LHCN-M2 (cell line): ENCODE data around the gene INTS2. TPM values are rescaled to one million over a fixed set of nuclear protein-coding genes. Genes with fewer than 3 reads are reported as not detected.
"Not testable (repeated sequence)": the region's sequence is repeated elsewhere in the genome, so short reads cannot be mapped to it uniquely, and the experiment has no call there.

Source experiments
- DNase-seq: peaks from one replicate; pipeline ENCODE4 v3.0.0-alpha.2; 2012; ENCODE audit warnings: low read depth
- total RNA-seq: library from RNA; depleted of rRNA; stranded (reverse); fragments of >200 nt; gene quantifications from 2 replicates; pipeline ENCODE4 v1.2.3, GENCODE V29; 2014

The INTS2 gene
- total RNA-seq, 1 experiment from 2014 or later = 15.8 TPM

DNA sequence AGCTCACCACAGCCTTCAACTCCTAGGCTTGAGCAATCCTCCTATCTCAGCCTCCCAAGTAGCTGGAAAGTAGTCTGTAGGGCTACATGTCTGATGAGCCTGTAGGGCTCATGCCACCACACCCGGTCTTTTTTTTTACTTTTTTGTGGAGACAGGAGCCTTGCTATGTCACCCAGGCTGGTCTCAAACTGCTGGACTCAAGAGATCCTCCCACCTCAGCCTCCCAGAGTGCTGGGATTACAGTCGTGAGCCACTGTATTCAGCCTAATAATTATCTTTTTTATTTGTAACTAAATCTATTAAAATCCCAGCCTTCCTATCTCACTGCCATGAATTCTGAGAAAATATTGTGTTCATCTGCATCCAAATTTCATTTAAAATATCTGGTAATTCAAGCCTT is 79.5 kb downstream of the INTS2 start:
- no peak for DNase-seq

DNA sequence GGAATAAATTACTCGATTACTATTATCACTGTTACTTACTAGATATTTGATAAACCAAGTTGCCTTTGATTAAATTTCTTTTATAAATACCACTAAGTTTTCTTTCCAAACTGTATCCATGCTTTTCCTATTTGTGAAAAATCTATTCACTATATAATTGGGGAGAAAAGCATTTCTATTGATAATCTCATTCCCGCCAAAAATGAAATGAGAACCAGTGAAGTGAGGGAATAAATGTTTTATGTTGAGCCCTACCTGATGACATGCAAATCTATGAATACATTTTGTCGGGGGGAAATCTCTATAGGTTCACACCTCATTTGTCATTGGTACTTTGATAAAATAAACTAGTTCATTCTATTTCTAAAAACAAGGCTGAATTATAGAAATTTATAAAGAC is 80.1 kb downstream of the INTS2 start:
- DNase-seq = no peak

DNA sequence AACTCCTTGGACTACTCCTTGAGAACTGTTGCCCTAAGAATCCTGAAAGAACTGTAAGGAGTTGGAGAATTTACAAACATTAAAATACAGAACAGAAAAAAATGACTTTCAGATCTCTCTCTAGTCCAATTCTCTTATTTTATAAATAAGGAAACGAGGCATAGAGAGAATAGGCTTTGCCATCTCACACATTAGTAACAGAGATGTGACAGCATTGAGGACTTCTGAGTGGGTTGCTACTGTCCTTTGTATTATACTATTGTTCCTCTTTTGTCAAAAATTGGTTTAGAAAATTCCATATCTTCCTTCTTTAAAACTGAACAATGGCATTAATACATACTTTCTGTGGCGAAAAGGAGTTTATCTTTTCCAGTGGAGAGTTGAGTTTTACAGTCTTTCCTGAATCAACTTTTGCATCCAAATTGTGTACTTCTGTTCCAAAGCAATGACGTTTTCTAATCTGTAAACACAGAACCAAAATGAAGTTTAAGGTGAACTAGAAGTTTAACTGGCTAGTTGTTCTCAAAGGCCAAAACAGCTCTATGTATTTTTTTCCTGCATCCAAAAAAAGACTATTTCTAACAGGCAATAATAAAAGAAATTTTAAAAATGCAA is 80.9 kb downstream of the INTS2 start:
- no peak for DNase-seq

DNA sequence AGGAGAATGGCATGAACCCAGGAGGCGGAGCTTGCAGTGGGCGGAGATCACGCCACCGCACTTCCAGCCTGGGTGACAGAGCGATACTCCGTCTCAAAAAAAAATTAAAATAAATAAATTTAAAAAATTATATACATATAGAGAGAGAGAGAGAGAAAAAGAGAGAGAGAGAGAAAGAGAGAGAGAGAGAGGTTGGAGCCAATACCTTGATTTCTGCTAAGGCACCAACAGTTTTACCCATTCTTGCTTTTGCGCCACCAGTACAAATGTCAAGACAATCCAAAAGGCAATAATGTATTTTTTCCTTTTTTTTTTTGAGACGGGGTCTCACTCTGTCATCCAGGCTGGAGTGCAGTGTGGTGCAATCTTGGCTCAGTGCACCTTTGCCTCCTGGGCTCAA is 81.7 kb downstream of the INTS2 start:
- no peak for DNase-seq

DNA sequence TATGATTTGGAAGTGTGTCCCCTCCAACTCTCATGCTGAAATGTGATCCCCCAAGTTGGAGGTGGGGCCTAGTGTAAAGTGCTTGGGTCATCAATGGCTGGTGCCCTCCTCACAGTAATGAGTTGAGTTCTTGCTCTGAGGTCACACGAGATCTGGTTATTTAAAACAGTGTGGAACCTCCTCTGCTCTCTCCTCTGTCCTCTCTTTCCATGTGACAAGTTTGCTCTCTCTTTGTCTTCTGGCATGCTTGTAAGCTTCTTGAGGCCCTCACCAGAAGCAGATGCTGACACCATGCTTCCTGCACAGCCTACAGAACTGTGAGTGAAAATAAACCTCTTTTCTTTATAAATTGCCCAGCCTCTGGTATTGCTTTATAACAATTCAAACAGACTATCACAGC is 84.3 kb downstream of the INTS2 start:
- no peak for DNase-seq

DNA sequence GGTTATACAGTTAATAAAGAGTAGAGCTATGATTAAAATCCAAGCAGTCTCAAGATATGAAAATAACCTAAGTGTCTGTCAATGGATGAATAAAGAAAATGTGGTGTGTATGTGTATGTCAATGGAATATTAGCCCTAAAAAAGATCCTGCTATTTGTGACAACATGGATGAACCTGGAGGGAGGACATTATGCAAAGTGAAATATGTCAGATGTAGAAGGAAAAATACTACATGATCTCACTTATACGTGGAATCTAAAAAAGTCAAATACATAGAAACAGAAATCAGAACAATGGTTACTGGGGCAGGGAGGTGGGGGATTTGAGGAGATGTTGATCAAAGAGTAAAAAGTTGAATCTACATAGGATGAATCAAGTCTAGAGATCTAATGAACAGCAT is 84.9 kb downstream of the INTS2 start:
- no peak for DNase-seq

DNA sequence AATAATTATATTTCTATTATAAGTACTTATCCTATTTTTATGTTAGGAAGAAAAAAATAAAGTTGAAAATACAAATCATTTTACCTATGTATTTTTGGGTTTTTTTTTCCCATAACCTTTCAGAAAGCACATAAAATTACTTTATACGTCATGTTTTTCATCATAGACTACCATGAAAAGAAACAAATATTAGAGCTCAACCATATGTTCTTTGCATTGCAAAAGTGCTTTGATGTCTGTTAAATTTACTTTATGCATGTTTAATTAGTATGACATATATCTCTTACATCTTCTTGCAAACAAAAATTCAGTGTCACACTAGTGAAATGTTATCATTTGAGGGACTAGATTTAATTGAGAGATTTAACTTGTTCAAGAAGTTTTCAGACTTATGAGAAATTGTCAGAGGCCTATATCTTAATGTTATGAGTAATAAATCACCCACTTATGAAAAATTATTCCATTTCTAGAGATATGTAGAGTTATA is 88.4 kb downstream of the INTS2 start:
- no peak for DNase-seq

DNA sequence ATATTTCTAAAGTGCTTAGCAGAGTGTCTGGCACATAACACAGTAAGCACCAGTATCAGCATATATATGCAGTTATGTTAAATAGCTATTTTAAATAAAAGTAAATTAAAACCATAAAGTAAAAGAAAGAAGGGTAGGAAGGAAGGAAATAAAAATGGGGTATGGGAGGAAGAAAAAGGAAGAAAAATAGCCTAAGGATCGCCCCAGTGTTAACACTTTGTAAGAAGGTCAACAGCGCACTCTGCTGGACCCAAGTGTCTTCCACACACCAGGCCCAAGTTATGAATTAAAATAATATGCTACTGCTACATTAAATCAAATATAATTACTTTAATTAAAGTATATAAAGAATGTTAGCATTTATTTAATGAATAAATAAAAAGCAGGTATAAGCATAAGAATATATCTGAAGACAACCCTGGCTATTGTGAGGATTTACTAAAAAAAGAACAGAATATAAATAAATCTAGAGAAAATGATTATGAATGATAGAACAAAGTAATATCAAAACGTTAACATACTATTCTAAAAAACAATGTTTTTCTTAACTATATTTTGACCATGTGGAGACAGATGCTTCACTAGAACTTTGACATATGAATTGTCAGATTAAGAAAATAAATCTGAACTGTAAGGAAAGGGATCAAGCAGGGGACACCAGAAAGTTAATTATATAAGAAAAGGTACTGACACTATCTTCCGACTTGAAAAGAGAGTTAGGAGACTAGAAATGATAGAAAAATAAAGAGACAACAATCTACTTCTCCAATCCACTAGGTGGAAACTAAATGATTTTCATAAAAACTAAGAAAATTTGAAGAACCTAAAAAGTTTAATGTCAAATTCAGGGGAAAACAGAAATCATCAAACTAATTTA is 90.4 kb downstream of the INTS2 start:
- peak; percentile 63 for DNase-seq

DNA sequence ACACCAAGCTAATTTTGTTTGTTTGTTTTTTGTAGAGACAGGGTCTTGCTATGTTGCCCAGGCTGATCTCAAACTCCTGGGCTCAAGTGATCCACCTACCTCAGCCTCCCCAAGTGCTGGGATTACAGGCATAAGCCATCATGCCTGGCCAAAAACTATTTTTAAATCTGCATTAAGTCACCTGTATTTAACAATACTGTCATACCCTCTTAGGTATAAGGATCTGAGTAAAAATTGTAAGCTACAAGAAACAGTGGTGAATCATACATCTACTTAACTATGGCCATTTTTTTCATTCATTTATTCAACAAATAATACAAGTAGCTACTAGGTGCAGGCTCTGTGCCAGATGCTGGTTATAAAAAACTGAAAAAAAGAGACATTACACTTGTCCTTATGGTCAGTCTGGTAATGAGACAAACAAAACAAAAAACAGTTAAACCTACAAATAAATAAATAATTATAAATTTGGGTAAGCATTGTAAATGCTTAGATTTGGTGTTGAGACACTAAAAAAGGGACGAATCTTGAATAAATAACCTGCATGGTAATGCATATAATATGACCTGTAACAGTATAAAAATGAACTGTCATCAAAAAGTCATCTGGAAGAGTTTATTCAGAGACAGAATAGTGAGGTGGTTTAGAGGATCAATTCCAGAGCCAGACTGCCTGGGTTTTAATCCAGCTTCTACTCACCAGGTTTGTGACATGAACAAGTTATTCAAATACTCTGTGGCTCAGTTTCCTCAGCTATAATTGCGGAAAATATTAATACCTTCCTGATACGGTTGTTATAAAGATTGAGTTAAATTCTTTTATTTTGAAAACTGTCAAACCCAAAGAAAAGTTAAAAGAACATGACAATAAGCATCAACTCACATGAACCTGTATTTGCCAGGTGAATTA is 91.3 kb downstream of the INTS2 start:
- no peak for DNase-seq

DNA sequence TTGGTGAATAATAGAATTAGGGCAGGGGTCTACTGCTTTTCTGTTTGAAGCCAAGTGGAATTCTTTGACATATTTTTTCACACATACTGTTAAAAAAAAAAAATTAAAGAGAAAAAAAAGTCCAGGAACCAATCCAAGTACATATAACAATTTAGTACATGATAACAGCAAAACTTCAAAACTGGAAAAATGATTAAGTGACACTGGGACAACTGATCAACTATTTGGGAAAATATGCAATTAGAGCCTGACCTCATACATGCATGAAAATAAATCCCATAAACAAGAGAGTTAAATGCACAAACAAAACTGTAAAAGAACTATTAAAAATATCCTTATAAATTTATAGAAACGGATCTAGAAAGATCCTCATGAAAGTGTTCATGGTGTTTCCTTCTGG is 92.2 kb downstream of the INTS2 start:
- no peak for DNase-seq

DNA sequence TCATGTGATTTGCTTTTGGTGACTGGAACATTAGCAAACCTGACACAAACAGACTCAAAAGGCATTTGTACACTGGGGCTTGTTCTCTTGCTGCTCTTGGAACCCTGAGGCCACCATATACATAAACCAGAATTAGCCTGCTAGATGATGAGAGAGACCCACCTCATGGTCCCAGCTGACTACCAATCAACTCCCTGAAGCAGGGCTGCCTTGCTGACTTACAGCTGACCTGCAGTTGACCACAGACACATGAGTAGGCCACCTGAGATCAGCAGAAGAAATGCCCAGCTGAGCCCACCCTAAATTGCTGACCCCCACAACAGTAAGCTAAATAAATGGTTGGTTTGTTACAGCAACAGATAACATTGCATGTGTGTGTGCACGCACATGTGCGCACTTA is 93.2 kb downstream of the INTS2 start:
- no peak for DNase-seq

DNA sequence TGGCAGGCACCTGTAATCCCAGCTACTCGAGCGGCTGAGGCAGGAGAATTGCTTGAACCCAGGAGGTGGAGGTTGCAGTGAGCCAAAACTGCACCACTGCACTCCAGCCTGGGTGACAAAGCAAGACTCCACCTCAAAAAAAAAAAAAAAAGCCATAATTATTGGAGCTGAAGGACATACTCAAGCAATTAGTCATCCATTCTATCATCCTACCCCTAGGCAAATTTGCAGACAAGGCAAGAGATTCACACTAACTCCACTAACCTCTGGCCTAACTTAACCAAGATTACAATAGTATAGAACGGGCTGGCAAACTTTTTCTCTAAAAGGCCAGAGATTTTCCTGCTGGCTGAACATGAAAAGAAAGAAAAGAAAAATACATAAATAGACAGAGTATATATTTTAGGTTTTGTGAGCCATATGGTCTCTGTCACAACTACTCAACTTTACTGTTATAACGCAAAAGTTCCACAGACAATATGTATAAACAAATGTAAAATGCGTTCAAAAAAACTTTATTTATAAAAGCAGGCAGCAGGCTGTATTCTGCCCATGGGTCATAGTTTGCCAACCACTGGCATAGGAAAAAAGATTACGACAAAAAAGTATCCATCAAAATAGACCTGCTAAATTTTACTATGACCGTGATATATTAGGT is 94.1 kb downstream of the INTS2 start:
- peak; percentile 73 for DNase-seq

DNA sequence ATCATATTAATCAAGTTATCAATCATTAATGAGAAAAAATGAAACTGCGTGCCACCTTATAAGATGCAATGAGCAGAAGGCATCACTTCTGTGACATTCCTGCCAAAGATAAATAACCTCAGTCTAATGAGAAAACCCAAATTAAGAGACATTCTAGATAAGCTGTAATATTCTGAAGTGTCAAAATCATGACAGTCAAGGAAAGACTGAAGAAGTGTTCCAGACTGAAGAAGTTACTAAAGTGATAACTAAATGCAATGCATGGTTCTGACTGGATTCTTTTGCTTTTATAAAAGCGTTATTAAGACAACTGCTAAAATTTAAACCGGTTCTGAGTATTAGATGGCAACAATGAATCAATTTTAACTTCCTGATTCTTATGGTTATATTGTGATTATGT is 95.3 kb downstream of the INTS2 start:
- no peak for DNase-seq

DNA sequence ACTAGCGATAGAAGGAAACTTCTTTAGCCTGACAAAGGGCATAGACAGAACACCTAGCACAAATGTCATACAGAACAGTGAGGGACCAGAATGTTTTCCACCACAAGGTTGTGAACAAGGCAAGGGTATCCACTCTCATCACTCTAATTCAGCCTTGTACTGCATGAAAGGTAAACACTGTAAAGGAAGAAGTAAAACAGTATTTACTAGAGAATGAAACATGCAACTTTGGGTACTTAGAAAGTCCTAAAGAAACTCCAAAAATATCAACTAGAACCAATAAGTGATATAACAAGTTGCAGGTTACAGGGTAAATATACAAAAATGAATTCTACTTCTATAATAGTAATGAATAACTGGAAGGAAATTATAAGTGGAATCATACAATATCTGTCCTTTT is 96.7 kb downstream of the INTS2 start:
- no peak for DNase-seq

DNA sequence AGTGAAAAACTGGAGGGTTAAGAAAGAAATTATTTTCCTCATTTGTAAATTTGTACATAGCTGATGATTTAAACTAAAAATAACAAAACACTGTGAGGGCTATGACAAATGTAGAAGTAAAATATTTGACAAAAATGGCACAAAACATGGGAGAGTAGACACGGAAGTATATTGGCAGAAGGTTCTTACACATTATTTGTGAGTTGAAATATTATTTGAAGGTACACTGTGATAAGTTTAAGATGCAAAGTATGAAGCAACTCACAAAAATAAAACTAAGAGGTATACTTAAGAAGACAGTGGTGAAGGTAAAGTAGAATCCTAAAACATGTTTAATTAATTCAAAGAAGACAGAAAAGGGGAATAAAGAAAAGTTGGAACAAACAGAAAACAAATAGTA is 99.1 kb downstream of the INTS2 start:
- DNase-seq = no peak

DNA sequence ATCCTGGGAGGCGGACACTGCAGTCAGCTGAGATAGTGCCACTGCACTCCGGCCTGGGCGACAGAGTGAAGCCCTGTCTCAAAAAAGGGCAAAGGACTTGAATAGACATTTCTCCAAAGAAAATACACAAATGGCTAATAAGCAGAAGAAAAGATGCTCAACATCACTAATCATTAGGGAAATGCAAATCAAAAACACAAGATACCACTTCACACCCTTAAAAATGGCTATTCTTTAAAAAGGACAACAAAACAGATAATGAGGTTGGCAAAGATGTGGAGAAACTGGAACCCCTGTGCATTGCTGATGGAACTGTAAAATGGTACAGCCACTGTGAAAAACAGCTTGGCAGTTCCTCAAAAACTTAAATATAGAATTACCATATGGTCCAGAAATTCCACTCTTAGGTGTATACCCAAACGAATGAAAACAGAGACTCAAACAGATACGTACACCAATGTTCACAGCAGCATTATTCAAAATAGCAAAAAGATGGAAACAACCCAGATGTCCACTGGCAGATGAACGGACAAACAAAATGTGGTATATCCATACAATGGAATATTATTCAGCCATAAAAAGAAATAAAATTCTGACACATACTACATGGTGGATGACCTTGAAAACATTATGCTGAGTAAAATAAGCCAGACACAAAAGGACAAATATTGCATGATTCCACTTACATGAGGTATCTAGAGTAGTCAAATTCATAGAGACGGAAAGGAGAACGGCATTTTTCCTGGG is 100.0 kb downstream of the INTS2 start:
- DNase-seq = no peak

DNA sequence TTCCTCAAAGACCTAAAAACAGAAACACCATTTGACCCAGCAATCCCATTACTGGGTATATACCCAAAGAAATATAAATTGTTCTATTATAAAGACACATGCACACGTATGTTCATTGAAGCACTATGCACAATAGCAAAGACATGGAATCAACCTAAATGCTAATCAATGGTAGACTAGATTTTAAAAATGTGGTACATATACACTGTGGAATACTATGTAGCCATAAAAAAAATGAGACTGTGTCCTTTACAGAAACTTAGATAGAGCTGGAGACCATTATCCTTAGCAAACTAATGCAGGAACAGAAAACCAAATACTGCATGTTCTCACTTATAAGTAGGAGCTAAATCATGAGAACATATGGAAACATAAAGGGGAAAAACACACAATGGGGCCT is 100.9 kb downstream of the INTS2 start:
- DNase-seq = not testable (repeated sequence)

DNA sequence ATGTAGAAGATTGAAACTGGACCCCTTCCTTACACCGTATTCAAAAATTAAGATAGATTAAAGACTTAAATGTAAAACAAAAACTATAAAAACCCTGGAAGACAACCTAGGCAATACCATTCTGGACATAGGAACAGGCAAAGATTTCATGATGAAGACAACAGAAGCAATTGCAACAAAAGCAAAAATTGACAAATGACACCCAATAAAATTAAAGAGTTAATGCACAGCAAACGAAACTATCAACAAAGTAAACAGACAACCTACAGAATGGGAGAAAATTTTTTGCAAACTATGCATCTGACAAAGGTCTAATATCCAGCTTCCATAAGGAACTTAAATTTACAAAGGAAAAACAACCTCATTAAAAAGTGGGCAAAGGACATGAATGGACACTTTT is 101.6 kb downstream of the INTS2 start:
- DNase-seq = not testable (repeated sequence)

DNA sequence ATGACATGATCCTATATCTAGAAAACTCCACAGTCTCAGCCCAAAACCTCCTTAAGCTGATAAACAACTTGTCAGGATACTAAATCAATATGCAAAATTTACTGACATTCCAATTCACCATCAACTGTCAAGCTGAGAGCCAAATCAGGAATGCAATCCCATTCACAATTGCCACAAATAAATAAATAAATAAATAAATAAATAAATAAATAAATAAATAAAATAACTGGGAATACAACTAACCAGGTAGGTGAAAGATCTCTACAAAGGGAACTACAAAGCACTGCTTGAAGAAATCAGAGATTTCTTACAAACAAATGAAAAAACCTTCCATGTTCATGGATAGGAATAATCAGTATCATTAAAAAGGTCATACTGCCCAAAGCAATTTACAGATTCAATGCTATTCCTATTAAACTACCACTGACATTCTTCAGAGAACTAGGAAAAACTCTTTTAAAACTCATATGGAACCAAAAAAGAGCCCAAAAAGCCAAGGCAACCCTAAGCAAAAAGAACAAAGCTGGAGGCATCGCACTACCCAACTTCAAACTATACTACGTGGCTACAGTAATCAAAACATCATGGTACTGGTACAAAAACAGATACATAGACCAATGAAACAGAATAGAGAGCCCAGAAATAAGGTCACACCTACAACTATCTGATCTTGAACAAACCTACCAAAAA is 102.2 kb downstream of the INTS2 start:
- DNase-seq = no peak
